ENCODE data around the gene FCRL5.
"Not testable (repeated sequence)": the region's sequence is repeated elsewhere in the genome, so short reads cannot be mapped to it uniquely, and the experiment has no call there.

Gene FCRL5

GRCh38 chr1:157487096-157487495, 65.2 kb downstream of the FCRL5 start:
- no peak for DNase-seq (ENCODE audit: low spot score)

- DNase-seq (ENCODE audit: low spot score): not testable (repeated sequence)
These were observed 65.9 kb downstream of the FCRL5 start for GRCh38 chr1:157486400-157486799.

DNA sequence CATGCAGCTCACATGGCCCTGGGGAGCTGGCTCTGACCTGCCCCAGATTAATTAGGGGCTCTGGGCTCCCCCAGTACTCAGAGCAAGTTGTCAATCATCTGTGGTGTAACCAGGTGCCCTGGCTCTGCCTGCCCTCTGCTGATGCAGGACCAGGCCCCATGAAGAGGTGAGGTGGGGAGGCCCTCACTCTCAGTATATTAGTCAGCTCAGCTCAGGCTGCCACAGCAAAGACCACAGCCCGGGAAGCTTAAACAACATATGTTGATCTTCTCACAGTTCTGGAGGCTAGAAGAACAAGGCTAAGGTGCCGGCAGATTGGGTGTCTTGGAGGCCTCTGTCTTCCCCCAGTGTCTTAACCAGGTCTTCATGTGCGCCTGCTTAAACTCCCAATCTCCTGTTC, 66.5 kb downstream of the FCRL5 start:
- DNase-seq (ENCODE audit: low spot score): no peak

- DNase-seq (ENCODE audit: low spot score): no peak
These were observed 67.7 kb downstream of the FCRL5 start for GRCh38 chr1:157484573-157484972.

- DNase-seq (ENCODE audit: low spot score): no peak
These were observed 68.7 kb downstream of the FCRL5 start for GRCh38 chr1:157483635-157484034.

DNA sequence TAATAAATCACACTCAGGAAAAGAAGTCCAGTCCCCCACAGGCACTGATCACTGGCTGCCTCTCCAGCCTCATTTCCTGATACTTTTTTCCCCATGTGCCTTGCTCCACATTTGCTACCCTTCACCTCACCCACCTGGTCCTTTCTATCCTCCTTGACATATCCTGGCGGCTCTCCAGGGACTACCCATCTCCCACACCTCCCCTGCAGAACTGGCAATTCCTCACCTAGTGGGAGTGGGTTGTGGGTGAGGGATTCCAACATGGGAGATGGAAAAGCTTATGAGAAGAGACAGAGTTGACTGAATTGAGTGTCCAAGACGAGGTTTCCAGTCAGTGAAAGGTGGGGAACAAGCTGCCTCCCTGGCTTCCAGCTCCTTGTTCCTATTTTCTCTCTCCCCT, 69.6 kb downstream of the FCRL5 start:
- DNase-seq (ENCODE audit: low spot score): no peak

DNA sequence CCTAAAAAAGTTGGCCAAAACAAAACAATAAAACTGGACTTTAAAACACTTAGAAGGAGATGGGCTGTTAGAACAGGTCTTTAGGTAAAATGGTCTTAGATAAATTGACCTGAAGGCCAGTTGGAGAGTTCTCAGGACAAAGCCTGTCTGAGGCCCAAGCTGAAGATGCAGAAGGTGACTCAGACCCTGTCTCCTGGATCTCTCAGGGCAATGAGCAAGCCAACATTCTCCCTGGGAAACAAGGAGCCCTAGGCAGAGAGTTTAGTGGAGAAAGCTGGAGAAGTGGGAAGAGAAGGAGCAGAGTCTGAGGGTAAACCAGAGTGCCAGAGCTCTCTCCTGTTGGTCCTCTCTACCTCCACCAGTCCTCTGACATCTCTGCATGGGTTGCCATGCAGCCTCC, 70.1 kb downstream of the FCRL5 start:
- DNase-seq (ENCODE audit: low spot score): no peak

GRCh38 chr1:157478030-157478429, 74.3 kb downstream of the FCRL5 start:
- DNase-seq (ENCODE audit: low spot score): no peak

DNA sequence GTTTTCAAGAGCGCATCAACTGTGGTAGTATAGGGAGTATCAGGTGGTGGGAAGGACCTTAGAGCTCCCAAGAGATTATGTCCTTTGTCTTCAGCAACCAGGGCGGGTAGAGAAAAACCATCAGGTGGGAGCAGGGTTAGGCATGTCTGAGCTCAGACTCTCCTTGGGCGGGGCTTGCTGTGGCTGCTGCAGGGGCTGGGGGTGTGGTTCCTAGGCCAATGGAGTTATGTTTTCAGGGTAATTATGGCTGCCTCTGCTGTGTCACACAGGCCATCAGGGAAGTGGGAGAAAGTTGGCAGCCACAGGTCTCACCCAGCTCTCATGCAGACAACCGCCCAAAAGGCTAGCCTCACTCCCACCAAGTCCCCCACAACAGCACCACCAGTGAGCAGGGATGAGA, 74.9 kb downstream of the FCRL5 start:
- no peak for DNase-seq (ENCODE audit: low spot score)

- no peak for DNase-seq (ENCODE audit: low spot score)
These were observed 79.4 kb downstream of the FCRL5 start for GRCh38 chr1:157472959-157473358.

GRCh38 chr1:157472056-157472701, 80.1 kb downstream of the FCRL5 start:
- no peak for DNase-seq (ENCODE audit: low spot score)

DNA sequence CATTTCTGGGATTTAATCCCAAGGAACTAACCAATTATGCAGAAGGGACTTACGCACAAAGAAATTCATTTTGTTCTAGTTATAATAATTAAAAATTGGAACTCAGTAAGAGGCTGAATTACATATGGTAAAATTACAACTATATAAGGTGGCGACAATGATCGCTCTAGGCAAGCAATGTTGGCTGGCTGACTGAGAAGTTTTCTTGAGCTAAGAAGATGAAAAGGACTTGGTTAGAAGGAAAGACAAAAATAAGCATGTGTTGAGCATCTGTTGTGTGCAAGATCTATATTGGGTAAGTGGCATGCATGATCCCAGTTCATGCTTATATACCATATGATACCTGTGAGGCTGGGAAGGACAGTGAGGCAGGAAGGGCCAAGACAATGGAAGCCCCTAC, 80.8 kb downstream of the FCRL5 start:
- no peak for DNase-seq (ENCODE audit: low spot score)

DNA sequence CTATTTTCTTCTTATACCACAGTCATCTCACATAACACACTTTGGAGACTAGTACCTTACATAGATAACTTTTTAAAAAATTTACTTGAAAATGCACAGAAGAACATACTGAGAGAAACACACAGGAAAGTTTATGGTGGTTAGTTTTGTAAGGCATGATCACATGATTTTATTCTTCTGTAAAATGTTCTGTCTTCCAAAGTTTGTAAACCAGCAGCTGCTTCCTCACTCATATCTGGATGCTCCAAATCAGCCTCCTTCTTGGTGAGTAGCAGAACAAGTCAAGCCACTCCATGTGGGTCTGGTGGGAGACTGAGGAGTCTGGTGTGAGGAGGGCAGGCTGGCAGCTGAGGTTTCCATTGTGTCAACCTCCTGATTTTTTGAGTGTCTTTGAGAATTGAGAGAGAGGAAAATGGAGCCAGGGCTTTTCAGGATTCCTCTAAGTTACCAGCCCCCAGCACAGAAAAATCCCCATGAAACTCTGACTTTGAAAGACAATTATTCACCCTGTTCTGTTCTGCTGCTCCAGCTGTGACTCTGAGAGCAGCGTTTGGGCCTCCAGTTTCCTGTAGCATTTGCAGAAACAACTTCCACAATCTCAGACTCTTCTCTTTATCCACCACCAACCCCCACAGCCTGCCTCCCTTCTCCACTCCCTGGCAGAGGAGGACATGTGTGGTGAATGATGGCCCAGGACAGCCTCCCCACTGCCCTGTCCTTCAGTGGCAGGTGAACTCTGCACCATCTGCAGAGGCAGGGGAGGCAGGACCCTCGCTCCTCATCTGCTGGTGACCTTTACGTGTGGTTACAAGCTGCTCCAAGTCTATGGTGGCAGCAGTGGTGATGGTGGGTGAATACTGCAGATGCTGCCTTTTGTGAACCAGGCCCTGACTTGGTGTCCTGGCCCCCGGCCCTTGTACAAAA, 82.3 kb downstream of the FCRL5 start:
- no peak for DNase-seq (ENCODE audit: low spot score)

GRCh38 chr1:157469300-157469699, 83.0 kb downstream of the FCRL5 start:
- no peak for DNase-seq (ENCODE audit: low spot score)

DNA sequence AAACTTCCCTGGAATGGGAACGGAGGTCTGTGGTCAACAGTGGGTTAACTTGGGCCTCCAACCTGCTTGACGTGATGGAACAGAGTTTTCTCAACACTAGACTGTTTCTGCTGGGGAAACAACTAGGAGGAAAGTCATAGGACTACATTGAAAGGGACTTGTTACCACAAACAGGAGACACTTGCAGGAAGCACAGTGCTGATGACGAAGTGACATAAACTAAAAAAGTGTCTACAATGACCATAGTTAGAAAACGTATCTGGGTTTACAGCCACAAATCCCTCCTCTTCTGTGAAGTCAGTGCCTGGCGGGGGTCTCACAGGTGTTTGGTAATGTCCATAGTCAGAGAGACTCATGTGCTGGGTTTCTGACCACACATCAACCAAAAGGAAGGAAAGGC, 86.3 kb downstream of the FCRL5 start:
- DNase-seq (ENCODE audit: low spot score): no peak
